HG02623 (cell line): ENCODE measurements around the gene SGPL1.
"Not testable (repeated sequence)": the region's sequence is repeated elsewhere in the genome, so short reads cannot be mapped to it uniquely, and the experiment has no call there.

Experiments used
- ATAC-seq: cut with Tn5 transposase; IDR thresholded peaks from one replicate; pipeline ENCODE4 v1.9.1; 2021; ENCODE audit warnings: moderate library complexity; ENCODE audit not compliant: unreplicated experiment

Gene SGPL1

DNA sequence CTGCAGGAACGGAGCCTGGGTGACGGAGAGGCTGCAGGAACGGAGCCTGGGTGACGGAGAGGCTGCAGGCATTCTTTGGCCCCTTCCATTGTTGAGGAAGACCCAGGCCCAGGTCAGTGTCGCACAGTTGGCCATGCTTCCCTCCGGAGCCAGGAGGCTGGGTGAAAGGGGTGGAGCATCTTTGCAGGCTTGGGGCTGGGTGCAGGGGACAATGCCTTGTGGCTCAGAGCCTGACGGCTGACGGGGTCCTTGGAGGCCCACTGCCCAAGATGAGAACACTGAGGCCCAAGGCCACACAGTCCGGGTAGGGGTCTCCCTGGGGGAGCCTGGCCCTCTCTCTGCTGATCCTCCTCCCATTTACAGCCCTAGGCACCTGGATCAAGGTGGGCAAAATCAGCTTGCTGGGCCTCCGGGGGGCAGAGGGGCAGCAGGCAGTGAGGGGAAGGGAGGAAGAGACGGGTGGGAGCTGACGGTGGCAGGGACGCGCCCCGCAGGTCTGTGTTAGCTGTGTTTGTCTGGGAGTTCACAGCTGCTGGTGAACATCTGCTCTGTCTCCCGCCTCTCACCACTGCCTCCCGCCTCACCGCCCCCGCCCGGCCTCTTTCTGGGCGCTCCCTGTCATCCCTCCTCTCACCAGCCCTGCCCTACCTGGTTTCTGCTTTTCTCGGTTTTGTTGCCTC, 103.2 kb downstream of the SGPL1 start:
- ATAC-seq = no peak

DNA sequence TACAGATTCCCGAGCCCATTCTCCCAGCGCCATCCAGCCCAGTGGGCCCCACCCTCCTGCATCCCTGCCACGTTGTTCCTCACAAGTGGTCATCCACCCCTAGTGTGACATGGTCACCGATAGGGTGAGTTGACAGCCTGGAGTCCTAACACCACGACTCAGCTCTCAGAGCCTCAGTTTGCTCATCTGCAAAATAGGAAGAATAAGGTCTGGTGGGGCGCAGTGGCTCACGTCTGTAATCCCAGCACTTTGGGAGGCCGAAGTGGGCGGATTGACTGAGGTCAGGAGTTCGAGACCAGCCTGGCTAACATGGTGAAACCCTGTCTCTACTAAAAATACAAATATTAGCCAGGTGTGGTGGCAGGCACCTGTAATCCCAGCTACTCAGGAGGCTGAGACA, 104.2 kb downstream of the SGPL1 start:
- ATAC-seq = not testable (repeated sequence)

DNA sequence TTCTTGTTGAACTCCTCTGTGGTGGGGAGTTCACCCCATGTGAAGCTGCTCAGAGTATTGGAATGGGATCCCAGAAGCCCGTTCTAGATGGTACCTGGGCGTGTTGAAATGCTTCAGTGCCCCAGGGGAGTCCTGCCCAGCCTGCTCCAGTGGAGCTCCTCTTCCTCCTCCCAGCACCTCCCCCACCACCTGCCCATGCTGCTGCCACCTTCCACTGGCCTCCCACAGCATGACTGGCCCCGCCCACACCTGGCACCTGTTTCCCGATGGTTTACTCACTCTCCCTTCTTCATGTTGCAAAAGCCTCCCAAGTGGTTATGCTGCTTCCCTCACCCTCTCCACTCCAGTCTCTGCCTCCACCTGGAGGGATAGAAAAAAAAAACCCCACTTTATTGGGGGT, 104.8 kb downstream of the SGPL1 start:
- ATAC-seq = no peak

DNA sequence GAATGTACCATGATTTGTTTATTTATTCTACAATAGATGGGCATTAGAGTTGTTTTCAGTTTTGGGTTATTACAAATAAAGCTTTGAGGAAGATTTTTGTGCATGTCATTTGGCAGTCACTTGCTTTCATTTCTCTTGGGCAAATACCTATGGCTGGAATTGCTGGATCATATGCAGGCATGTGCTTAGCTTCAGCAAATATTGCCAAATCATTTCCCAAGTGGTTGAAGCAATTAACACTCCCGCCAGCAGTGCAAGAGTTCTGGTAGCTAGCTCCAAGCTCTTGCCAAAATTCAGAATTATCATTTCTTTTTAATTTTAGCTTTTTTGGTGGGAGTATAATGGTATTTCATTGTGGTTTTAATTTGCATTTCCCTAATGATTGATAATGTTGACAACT, 105.5 kb downstream of the SGPL1 start:
- ATAC-seq = no peak

DNA sequence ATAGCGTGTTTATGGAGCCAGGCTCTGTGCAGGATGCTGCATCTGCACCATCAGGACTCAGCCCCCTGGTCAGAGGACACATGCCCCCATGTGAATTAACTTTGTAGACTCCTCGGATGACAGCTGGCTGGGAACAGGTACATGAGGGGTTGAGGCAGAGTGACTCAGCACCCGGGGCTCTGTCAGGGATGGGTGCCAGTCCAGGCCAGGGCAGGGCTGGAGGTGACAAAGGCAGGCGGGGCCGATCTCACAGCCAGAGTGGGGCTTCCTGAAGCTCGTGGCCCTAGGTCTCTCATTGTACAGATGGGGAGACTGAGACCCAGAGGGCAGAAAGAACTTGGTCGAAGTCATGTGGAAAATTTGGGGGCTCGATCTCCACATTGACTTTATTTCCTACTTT, 107.9 kb downstream of the SGPL1 start:
- ATAC-seq = no peak

DNA sequence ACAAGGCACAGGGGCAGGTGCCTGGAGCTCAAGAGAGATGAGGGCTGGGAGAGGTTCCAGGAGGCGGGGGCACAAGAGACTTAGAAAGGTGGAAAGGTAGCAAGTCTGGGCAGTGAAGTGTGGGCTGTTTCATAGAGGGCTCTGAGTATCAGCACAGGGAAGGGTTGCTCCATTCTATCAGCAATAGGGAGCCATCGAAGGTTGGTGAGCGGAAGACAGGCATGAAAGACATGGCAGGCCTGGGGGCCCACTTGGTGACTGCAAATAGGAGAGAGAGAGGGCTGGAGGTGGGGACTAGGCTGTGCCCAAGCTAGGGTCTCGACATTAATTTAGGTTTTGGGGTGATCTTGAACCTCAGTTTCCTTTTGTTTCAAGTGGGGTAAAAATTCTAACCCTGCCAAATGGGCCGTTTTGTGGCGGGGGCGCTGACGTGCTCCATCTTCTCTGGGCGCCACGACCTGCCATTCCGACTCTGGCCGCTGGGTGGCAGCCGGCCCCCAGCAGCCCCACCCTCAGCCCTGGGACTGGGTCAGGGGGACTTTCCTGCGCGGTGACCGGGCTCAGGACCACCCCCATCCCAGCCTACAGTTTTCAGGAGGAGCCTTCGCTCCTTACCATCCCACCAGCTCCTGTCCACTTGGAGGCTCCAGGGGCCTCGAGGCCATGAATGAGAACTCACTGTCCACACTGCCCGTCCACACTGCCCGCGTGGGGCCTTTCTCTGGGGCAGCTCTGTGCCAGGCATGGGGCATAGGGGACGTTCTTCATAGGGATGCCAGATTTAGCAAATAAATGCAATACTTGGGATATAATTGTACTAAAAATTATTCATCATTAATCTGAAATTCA, 109.9 kb downstream of the SGPL1 start:
- no peak for ATAC-seq

DNA sequence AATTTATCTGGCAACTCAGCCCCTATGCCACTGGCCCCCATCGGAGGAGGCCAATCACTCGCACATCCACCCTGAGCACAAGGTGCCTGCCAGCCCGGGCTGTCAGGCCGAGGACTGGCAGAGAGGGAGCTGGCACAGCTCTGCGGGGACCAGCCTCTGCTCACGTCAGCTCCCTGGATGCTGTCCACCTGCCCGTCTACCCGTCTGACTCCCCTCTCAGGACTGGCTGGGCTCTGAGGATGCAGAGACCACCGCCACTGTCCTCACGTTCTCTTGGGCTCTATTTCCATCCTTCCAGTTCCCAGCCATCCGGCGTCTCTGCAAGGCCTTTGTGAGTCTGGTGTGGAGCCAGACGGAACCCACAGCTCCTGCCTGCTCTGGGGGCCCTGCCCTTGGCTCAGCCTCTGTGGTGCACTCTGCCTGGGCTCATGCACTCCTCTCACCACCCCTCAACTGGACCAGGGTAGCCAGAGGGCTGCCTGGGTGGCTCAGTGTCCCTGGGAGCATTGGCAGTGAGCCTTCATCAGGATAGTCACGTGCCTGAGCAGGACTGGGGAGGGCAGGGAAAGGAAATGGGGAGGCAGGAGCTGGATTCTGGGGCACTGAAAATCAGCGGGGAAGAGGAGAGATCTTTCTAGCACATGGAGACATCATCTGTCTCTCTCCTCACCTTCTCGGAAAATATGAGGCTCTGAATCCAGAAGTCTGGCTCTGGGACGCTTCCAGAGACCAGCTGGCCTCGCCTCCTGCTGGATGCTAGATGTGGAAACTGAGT, 110.7 kb downstream of the SGPL1 start:
- no peak for ATAC-seq

DNA sequence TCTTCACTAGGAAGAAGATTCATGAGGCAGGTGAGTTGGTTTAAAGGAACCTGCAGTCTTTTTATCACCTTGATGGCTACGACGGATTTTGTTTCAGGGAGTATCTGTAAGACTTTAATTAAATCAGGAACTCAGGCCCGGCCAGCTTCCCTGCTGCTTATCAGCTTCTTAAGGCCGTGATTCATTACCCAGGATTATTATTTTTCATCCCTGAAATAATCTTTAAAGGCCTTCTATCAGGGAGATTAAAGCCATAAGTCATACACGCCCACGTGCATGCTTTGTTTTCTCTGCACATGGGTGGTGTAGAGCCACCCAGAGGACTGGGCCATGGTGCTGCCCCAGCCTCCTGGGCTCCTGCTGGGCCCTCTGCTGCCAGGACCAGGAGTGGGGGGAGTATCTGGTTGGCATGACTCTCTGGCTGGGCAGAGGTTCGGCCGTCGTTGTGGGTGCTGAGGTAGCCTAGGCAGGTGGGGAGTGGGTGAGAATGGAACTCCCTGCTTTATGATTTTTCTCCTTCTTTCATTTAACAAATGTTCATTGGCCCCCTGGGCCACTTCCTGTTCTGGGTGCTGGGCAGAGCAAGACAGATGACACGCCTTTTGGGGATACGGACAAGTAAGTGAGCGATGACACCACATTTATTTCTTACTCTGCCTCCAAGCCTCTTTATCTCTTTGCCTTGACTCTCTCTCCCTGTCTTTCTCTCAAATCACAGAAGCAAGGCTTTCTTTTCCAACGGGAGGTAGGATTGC, 111.6 kb downstream of the SGPL1 start:
- ATAC-seq = no peak

DNA sequence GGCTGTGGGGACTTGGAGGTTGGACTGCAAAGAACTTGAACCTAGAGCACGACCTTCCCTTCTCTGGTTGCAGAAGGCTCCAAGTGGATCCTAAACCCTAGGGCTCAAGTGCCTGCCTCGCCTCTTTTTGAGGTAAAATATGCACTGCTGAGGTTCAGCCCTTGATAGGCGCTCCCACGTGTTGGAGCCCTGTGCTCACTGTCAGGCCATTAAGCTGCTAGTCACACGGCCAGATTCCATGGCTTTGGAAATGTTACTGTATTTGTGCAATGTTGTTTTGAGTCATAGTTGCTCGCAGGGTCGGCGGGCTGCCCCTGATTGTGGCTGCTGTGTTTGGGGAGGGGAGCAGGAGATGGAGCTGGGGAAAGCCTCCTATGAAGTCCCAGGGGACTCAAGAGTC, 112.4 kb downstream of the SGPL1 start:
- ATAC-seq = no peak

DNA sequence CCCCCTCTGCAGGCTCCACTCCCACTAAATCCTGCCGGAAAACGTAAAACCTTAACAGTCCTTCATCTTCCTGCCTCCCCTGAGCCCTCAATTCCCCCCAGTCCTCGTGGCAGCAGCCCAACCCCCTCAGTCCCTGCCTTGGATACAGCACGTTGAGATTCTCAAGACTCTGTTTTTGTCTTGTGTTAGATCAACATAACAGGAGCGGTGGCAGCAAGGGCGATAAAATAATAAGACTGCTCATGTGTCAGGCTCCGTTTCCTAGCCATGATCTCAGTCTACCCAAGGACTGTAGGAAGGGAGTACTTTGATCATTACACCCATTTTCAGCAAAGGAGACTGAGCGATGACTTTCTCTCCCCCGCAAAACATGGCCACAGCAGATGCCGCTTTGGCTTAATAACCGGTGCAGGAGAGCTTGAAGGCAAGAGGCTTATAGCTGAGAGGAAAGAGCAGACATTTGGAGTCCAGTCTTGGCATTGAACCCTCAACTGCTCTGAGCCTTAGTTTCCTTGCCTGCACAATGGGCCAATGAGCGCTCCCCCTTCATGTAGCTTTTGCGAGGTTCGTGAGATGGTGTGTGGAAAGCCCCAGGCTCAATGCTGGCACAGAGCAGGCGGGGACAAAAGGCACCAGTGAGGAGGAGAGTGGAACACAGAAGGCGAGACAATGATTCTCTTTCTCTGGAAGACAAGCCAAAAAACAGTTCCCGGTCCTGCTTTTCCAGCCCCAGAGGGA, 114.7 kb downstream of the SGPL1 start:
- no peak for ATAC-seq
